ENCODE data around the gene SYVN1. TPM values are rescaled to one million over a fixed set of nuclear protein-coding genes. Genes with fewer than 3 reads are reported as not detected.

The SYVN1 gene
- total RNA-seq, 1 donor from 2014 or later, result 35.1 TPM

GRCh38 chr11:65111159-65111743 is 23.1 kb downstream of the SYVN1 start:
- H3K36me3 Mint-ChIP-seq (ENCODE audit: low read depth), result no peaks in the 10 kb centered on the region
- no peak for DNase-seq (ENCODE audit: low read depth, low spot score)
- H3K9me3 Mint-ChIP-seq, result no peaks in the 10 kb centered on the region
- no peak for TF ChIP-seq CTCF (conservative IDR thresholded peaks at IDR 0.05)
- no peak overlapping the region for H3K27ac Mint-ChIP-seq (ENCODE audit: unreplicated experiment)
- H3K4me1 Mint-ChIP-seq, result peaks cover 27% of the 10 kb centered on the region
- peaks cover 8% of the 10 kb centered on the region for H3K27me3 Mint-ChIP-seq (ENCODE audit: low read depth)
- peak overlapping the region; percentile 99 for H3K4me3 Mint-ChIP-seq

- H3K36me3 Mint-ChIP-seq (ENCODE audit: low read depth), result peaks cover 3% of the 10 kb centered on the region
- peaks cover 8% of the 10 kb centered on the region for H3K27me3 Mint-ChIP-seq (ENCODE audit: low read depth)
- TF ChIP-seq CTCF (conservative IDR thresholded peaks at IDR 0.05), result peak; percentile 90
- peak overlapping the region; percentile 86 for H3K4me3 Mint-ChIP-seq
- no peak overlapping the region for H3K27ac Mint-ChIP-seq (ENCODE audit: unreplicated experiment)
- no peaks in the 10 kb centered on the region for H3K9me3 Mint-ChIP-seq
- DNase-seq (ENCODE audit: low read depth, low spot score), result peak; percentile 100
- H3K4me1 Mint-ChIP-seq, result peaks cover 27% of the 10 kb centered on the region
Observed at GRCh38 chr11:65110354-65110861, 23.9 kb downstream of the SYVN1 start.

- Mint-ChIP-seq H3K9me3 (no peaks in the 10 kb centered on the region), H3K4me1 (peaks cover 27% of the 10 kb centered on the region), H3K27me3 (ENCODE audit: low read depth) (peaks cover 4% of the 10 kb centered on the region), H3K36me3 (ENCODE audit: low read depth) (peaks cover 3% of the 10 kb centered on the region), H3K27ac (ENCODE audit: unreplicated experiment) (no peak overlapping the region), H3K4me3 (peak overlapping the region; percentile 86)
- DNase-seq (ENCODE audit: low read depth, low spot score), result no peak
- TF ChIP-seq CTCF (conservative IDR thresholded peaks at IDR 0.05), result no peak
Observed at GRCh38 chr11:65109231-65110198, 24.8 kb downstream of the SYVN1 start.

- H3K4me3 Mint-ChIP-seq, result no peak overlapping the region
- no peak for TF ChIP-seq CTCF (conservative IDR thresholded peaks at IDR 0.05)
- H3K27me3 Mint-ChIP-seq (ENCODE audit: low read depth), result peaks cover 4% of the 10 kb centered on the region
- peaks cover 21% of the 10 kb centered on the region for H3K4me1 Mint-ChIP-seq
- peaks cover 3% of the 10 kb centered on the region for H3K36me3 Mint-ChIP-seq (ENCODE audit: low read depth)
- no peak overlapping the region for H3K27ac Mint-ChIP-seq (ENCODE audit: unreplicated experiment)
- DNase-seq (ENCODE audit: low read depth, low spot score), result no peak
- no peaks in the 10 kb centered on the region for H3K9me3 Mint-ChIP-seq
Observed at GRCh38 chr11:65108469-65109123, 25.7 kb downstream of the SYVN1 start.

GRCh38 chr11:65107751-65108468 is 26.4 kb downstream of the SYVN1 start:
- no peak overlapping the region for H3K4me3 Mint-ChIP-seq
- H3K4me1 Mint-ChIP-seq, result peaks cover 14% of the 10 kb centered on the region
- peaks cover 3% of the 10 kb centered on the region for H3K36me3 Mint-ChIP-seq (ENCODE audit: low read depth)
- H3K9me3 Mint-ChIP-seq, result no peaks in the 10 kb centered on the region
- peaks cover 4% of the 10 kb centered on the region for H3K27me3 Mint-ChIP-seq (ENCODE audit: low read depth)
- no peak overlapping the region for H3K27ac Mint-ChIP-seq (ENCODE audit: unreplicated experiment)
- DNase-seq (ENCODE audit: low read depth, low spot score), result no peak
- no peak for TF ChIP-seq CTCF (conservative IDR thresholded peaks at IDR 0.05)

All from neural crest cell (in vitro differentiated cells).